ENCODE results near the gene UFL1.
"Not testable (repeated sequence)": the region's sequence is repeated elsewhere in the genome, so short reads cannot be mapped to it uniquely, and the experiment has no call there.

Gene UFL1

DNA sequence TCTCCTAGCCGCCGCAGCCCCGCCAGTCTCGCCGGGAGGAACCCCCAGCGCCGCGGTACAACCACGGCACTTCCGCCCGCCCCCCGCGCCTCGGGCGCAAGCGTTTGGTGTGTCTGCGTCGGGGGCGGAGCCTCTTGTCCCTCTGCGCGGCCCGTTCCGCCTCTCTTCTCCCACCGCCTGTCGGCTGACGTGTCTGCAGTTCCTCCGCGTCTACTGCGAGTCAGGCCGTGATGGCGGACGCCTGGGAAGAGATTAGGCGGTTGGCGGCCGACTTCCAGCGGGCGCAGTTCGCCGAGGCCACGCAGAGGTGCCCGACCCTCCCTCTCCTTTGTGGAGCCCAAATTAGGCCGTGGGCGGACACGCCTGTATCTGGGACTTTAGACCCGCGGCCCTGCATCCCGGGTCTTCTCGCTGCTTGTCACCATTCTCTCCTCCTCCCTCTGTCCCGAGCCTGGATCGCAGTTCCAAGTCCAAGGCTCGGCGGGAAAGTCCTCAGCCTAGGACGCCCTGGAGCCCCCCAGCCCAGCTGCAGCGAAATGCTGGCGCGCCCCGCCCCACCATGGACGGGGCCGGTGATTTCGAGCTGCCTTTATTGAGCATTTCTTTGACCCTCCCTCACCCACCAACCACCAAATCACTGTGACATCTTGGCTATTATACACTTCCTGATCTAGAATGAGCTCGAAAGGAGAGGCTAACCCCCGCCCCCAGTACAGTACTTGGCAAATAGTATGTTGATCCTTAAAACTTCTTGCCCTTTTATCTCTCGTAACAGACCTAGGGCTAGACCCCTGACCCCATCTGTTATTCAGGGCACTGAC is at the start of gene UFL1:
Gene UFL1 (plus strand): TSS at position 163 of the 821 bp plus-strand sequence. CDS start 68 bp downstream, at position 231.
- DNase-seq (ENCODE audit: low spot score in 2 of 2) (peak; percentile 85 to 94), ATAC-seq (peak; percentile 98)
- peaks cover 11% of the 10 kb centered on the region for H3K4me1 Mint-ChIP-seq
- peak within 1 kb of the TSS; percentile 99 for H3K4me3 Mint-ChIP-seq
- H3K27ac Mint-ChIP-seq, result peak within 1 kb of the TSS; percentile 99
- no peaks in the 10 kb centered on the region for H3K9me3 Mint-ChIP-seq
- peaks cover 49% of the 10 kb centered on the region for H3K36me3 Mint-ChIP-seq

DNA sequence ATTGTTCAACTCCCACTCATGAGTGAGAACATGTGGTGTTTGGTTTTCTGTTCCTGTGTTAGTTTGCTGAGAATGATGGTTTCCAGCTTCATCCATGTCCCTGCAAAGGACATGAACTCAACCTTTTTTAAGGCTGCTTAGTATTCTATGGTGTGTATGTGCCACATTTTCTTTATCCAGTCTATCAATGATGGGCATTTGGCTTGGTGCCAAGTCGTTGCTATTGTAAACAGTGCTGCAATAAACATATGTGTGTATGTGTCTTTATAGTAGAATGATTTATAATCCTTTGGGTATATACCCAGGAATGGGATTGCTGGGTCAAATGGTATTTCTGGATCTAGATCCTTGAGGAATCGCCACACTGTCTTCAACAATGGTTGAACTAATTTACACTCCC is 49.3 kb upstream of the UFL1 start:
- not testable (repeated sequence) for H3K27ac Mint-ChIP-seq; DNase-seq (ENCODE audit: low spot score in 2 of 2)
- peaks cover 11% of the 10 kb centered on the region for H3K4me1 Mint-ChIP-seq

DNA sequence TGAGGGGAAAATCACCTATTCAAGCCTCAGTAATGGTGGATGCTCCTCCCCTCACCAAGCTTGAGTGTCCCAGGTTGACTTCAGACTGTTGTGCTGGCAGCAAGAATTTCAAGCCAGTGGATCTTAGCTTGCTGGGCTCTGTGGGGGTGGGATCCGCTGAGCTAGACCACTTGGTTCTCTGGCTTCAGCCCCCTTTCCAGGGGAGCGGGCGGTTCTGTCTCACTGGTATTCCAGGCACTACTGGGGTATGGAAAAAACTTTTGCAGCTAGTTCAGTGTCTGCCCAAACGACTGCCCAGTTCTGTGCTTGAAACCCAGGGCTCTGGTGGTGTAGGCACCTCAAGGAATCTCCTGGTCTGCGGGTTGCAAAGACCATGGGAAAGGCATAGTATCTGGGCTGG is 42.9 kb upstream of the UFL1 start:
- H3K4me3 Mint-ChIP-seq, result no peak overlapping the region
- no peaks in the 10 kb centered on the region for H3K4me1 Mint-ChIP-seq
- DNase-seq (ENCODE audit: low spot score in 2 of 2) (no peak), ATAC-seq (no peak)
- no peaks in the 10 kb centered on the region for H3K36me3 Mint-ChIP-seq
- H3K27ac Mint-ChIP-seq, result no peak overlapping the region
- H3K9me3 Mint-ChIP-seq, result peaks cover 4% of the 10 kb centered on the region

More for the DNA sequence above, 49.3 kb upstream of the UFL1 start:
- H3K4me3 Mint-ChIP-seq, ATAC-seq, H3K9me3 Mint-ChIP-seq, H3K36me3 Mint-ChIP-seq: not testable (repeated sequence)

DNA sequence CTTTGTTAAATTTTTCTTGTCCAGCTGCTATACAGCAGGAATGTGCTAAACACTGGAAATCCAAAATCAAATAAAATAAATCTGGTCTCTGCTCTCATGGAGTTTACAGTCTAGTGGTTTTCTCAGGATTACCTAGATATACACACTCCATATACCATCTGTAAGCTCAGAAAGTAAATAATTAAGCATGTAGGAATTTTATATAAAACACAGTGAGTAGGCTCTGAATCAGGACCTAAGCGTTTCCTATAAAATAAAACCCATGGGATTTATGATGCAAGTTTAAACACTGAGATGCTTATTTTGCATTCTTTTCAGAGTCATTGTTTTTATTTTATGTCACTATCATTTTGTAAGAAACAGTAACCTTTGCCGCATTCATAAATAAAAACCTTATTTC is 29.7 kb upstream of the UFL1 start:
- DNase-seq (ENCODE audit: low spot score in 2 of 2) (no peak), ATAC-seq (no peak)
- Mint-ChIP-seq H3K9me3 (peaks cover 3% of the 10 kb centered on the region), H3K4me3 (no peak overlapping the region), H3K36me3 (no peaks in the 10 kb centered on the region), H3K27ac (no peak overlapping the region), H3K4me1 (peaks cover 1% of the 10 kb centered on the region)

DNA sequence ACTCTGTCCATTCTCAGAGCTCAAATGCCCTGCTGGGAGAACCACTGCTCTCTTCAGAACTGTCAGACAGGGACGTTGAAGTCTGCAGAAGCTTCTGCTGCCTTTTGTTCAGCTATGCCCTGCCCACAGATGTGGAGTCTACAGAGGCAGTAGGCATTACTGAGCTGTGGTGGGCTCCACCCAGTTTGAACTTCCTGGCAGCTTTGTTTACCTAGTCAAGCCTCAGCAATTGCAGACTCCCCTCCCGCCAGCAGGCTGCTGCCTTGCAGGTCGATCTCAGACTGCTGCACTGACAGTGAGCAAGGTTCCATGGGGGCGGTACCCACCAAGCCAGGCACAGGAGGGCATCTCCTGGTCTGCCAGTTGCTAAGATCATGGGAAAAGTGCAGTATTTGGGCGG is 21.8 kb upstream of the UFL1 start:
- DNase-seq (ENCODE audit: low spot score in 2 of 2), result peak; percentile 7 to 58
- Mint-ChIP-seq H3K4me1 (peaks cover 38% of the 10 kb centered on the region), H3K4me3 (peak overlapping the region; percentile 0), H3K9me3 (peaks cover 4% of the 10 kb centered on the region), H3K27ac (no peak overlapping the region), H3K36me3 (no peaks in the 10 kb centered on the region)
- ATAC-seq, result peak; percentile 80

DNA sequence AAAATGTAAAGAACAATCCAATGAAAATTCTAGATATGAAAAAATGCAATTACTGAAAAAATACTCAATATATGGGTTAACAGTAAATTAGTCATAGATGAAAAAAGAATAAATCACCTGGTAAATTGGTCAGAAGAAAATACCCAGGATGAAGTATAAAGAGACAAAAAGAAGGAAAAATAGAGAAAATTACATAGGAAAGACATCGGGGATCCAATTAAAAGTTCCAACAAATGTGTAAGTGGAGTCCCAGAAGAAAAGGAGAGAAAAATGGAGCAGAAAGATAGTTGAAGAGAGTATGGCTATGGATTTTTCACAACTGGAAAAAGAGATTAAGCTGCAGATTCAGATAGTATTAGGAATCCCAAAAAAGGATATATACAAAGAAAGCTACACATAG is 18.7 kb upstream of the UFL1 start:
- ATAC-seq (no peak), DNase-seq (ENCODE audit: low spot score in 2 of 2) (no peak)
- H3K9me3 Mint-ChIP-seq, result no peaks in the 10 kb centered on the region
- no peaks in the 10 kb centered on the region for H3K36me3 Mint-ChIP-seq
- no peak overlapping the region for H3K4me3 Mint-ChIP-seq
- H3K27ac Mint-ChIP-seq, result no peak overlapping the region
- peaks cover 27% of the 10 kb centered on the region for H3K4me1 Mint-ChIP-seq

DNA sequence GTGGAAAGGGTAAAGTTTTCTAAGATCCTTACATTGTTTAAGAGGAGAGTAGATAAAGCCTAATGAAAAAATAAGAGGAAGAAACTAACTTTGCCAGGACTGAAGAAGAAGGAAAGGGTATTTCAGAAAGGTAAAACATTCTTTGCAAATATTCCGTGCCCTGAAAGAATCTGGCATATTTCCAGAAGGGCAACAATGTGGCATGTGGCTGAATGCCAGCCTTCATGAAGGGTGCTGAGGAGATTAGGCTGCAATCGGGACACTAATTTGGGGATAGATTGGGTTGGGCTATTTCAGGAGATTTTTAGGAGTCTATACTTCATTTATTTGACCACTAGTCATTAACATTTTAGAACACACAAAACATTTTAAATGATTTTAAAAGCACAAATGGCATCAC is 16.2 kb upstream of the UFL1 start:
- no peak overlapping the region for H3K27ac Mint-ChIP-seq
- peaks cover 4% of the 10 kb centered on the region for H3K4me1 Mint-ChIP-seq
- H3K4me3 Mint-ChIP-seq, result no peak overlapping the region
- ATAC-seq, result no peak
- peaks cover 8% of the 10 kb centered on the region for H3K9me3 Mint-ChIP-seq
- no peak for DNase-seq (ENCODE audit: low spot score in 2 of 2)
- no peaks in the 10 kb centered on the region for H3K36me3 Mint-ChIP-seq

DNA sequence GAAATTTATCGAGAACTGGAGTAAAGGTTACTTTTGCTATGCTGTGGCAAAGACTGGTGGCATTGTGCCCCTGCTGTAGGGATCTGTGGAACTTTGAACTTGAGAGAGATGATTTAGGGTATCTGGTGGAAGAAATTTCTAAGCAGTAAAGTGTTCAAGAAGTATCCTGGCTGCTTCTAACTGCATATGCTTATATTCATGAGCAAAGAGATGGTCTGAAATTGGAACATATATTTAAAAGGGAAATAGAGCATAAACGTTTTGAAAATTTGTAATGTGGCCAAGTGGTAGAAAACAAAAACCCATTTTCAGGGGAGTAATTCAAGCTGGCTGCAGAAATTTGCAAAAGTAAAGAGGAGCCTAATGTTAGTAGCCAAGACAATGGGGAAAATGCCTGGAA is 12.3 kb upstream of the UFL1 start:
- no peak for DNase-seq (ENCODE audit: low spot score in 2 of 2)
- H3K4me3 Mint-ChIP-seq, result no peak overlapping the region

DNA sequence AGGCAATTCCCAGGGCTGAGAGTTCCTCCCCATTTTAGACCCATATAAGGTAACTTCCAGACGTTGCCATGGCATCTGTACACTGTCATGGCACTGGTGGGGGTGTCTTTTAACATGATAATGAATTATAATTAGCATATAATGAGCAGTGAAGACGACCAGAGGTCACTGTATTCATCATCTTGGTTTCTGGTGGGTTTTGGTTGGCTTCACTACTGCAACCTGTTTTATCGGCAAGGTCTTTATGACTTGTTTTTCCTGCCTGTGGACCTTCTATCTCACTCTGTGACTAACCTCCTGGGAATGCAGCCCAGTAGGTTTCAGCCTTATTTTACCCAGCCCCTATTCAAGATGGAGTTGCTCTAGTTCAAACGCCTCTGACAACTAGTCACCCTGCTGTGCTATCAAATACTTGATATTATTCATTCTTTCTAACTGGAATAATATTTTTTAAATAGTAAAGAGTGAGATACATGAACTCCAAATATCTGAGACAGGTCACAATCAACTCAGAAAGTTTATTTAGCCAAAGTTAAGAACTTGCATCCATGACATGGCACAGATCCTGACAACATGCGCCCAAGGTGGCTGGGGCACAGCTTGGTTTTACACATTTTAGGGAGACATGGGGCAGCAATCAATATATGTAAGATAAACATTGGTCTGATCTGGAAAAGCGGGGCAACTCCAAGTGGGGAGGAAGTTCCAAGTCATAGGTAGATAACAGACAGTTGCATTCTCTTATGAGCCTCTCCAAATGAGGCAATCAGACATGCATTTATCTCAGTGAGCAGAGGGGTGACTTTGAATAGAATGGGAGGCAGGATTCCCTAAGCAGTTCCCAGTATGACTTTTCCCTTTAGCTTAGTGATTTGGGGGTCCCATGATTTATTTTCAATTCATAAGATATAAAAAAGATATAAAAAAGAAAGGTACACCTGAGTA is 1.2 kb upstream of the UFL1 start:
- peak overlapping the region; percentile 99 for H3K4me3 Mint-ChIP-seq
- peak overlapping the region; percentile 99 for H3K27ac Mint-ChIP-seq
- H3K4me1 Mint-ChIP-seq, result peaks cover 11% of the 10 kb centered on the region
- H3K36me3 Mint-ChIP-seq, result peaks cover 35% of the 10 kb centered on the region
- no peaks in the 10 kb centered on the region for H3K9me3 Mint-ChIP-seq
- DNase-seq (ENCODE audit: low spot score in 2 of 2) (no peak), ATAC-seq (no peak)

More for the DNA sequence above, 12.3 kb upstream of the UFL1 start:
- Mint-ChIP-seq H3K36me3 (peaks cover 6% of the 10 kb centered on the region), H3K27ac (no peak overlapping the region), H3K4me1 (no peaks in the 10 kb centered on the region), H3K9me3 (peaks cover 13% of the 10 kb centered on the region)
- no peak for ATAC-seq

DNA sequence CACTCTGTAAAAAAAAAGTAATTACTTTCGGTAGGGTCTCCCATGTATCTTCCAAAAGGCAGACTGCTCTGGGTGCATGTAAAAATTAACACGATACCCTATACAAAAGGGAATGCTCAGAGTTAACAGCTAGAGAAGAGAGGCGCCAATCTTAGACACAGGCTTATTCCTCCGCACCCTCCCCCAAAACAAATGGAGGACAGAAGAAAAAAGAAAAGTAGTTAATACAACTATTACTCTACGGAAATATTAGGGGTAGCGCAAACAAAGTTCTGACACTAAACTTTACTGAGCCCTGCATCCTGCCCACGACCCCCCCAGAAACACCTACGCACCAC is 331 bp upstream of the UFL1 start:
- peak overlapping the region; percentile 99 for H3K4me3 Mint-ChIP-seq
- H3K9me3 Mint-ChIP-seq, result no peaks in the 10 kb centered on the region
- H3K36me3 Mint-ChIP-seq, result peaks cover 43% of the 10 kb centered on the region
- DNase-seq (ENCODE audit: low spot score in 2 of 2) (no peak), ATAC-seq (no peak)
- peaks cover 11% of the 10 kb centered on the region for H3K4me1 Mint-ChIP-seq
- peak overlapping the region; percentile 99 for H3K27ac Mint-ChIP-seq

DNA sequence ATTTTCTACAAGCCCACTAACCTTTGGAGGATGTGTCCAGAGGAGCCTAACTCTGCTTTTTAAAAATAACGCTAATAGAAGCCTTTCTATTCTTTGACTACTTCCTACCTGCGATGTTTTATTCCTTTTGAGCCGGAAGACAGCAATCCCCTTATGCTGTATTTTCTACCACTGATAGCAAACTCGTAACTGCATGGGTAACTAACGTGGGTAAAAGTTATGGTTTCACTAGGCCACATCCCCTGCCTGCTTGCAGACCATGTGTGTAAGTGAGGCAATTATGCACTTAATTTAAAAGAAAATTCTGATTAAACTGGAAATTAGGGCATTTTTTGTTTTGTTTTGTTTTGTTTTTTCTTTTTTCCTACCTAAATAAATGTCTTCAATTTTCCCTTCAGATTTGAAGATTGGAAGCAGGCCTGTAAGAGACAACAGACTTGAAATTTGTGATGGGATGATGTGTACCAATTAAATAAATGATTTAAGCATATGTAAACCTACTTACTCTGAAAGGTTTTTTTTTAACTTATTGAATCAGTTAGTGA is 931 bp downstream of the UFL1 start:
- Mint-ChIP-seq H3K9me3 (no peaks in the 10 kb centered on the region), H3K4me3 (peak overlapping the region; percentile 99), H3K36me3 (peaks cover 56% of the 10 kb centered on the region), H3K27ac (peak overlapping the region; percentile 99), H3K4me1 (peaks cover 11% of the 10 kb centered on the region)
- DNase-seq (ENCODE audit: low spot score in 2 of 2) (no peak), ATAC-seq (peak; percentile 48)

DNA sequence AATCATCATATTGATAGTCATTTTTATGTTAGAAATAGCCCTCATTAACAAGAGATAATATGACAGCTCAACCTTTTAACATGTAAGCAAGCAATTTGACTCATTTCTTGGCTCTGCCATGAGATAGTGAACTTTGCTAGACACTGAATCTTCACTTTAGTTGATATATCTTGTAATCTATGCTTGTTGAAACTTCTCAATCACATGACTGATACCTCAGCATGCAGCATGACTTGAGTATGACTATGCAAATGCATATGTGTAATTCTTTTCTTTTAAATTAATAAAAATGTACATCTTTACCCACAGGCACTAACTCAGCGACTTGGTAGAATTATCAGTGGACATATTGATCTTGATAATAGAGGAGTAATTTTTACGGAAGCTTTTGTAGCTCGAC is 6.6 kb downstream of the UFL1 start:
- ATAC-seq, result no peak
- no peak for DNase-seq (ENCODE audit: low spot score in 2 of 2)
- H3K9me3 Mint-ChIP-seq, result no peaks in the 10 kb centered on the region
- H3K27ac Mint-ChIP-seq, result no peak overlapping the region
- H3K4me3 Mint-ChIP-seq, result no peak overlapping the region
- H3K36me3 Mint-ChIP-seq, result peaks cover 93% of the 10 kb centered on the region
- H3K4me1 Mint-ChIP-seq, result peaks cover 23% of the 10 kb centered on the region

DNA sequence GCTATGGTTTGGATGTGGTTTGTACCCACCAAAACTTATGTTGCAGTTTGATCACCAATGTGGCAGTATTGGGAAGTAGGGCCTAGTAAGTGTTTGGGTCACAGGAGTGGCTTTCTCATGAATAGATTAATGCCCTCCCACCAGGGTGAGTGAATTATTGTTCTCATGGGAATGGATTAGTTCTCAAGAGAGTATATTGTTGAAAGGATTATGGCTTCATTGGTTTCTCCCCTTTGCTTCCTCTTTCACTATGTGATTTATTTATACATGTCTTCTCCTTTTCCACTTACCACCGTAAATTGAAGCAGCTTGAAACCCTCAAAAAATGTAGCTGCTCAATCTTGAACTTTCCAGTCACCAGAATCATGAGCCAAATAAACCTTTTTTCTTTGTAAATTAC is 10.8 kb downstream of the UFL1 start:
- H3K9me3 Mint-ChIP-seq, result no peaks in the 10 kb centered on the region
- H3K27ac Mint-ChIP-seq, result peak overlapping the region; percentile 59
- DNase-seq (ENCODE audit: low spot score in 2 of 2) (no peak), ATAC-seq (no peak)
- H3K4me3 Mint-ChIP-seq, result no peak overlapping the region
- H3K36me3 Mint-ChIP-seq, result peaks cover 90% of the 10 kb centered on the region
- peaks cover 21% of the 10 kb centered on the region for H3K4me1 Mint-ChIP-seq

DNA sequence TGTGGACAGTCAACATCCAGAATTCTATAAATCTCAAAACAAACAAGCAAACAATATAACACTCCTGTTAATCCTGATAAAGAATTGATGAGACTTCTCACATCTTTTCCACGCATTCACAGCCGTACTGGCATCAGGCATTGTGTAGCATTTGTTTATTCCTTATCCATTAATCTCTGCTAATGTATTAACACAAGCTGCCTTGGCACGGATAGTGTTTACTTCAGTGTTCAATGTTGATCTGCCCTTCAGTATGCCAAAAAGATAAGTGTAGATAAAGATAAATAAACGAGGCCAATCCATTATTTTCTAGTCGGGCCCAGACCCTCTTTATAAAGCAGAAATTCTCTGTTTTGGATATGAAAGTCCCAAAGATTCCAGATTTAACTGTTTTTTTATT is 16.1 kb downstream of the UFL1 start:
- no peak for DNase-seq (ENCODE audit: low spot score in 2 of 2)
- H3K36me3 Mint-ChIP-seq, result peaks cover 83% of the 10 kb centered on the region
- ATAC-seq, result no peak
- no peaks in the 10 kb centered on the region for H3K9me3 Mint-ChIP-seq
- H3K4me3 Mint-ChIP-seq, result no peak overlapping the region
- no peak overlapping the region for H3K27ac Mint-ChIP-seq
- H3K4me1 Mint-ChIP-seq, result no peaks in the 10 kb centered on the region

DNA sequence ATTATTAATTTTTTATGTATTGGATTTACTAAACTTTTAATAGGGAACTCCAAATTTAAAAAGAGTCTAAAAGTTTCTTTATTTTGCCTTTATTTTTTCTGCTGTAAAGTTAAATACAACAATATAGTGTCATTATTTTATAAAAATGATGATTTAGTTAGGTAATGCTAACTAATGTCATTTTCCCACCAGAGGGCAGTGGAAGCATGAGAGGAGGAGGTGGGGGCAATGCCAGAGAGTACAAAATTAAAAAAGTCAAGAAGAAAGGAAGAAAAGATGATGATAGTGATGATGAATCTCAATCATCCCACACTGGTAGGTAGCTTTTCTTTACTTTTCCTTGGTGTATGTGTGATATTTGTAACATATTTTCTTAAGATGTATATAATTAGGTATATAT is 21.1 kb downstream of the UFL1 start:
- Mint-ChIP-seq H3K4me1 (no peaks in the 10 kb centered on the region), H3K4me3 (no peak overlapping the region), H3K27ac (no peak overlapping the region), H3K36me3 (peaks cover 93% of the 10 kb centered on the region), H3K9me3 (no peaks in the 10 kb centered on the region)
- DNase-seq (ENCODE audit: low spot score in 2 of 2) (no peak), ATAC-seq (no peak)

All from stimulated activated effector memory CD8-positive, alpha-beta T cell treated with anti-CD3 and anti-CD28 coated beads, Interleukin-12 subunit alpha, Interleukin-12 subunit beta, amount 100 ng/mL, for 72 hours (primary cell).